MM.1S (cell line): ENCODE measurements around the gene CYP2S1.
"Not testable (repeated sequence)": the region's sequence is repeated elsewhere in the genome, so short reads cannot be mapped to it uniquely, and the experiment has no call there.

Experiments used
- CTCF ChIP-seq: fragments of 300-600 bp; sonication (generic); IDR thresholded peaks from 2 replicates; pipeline ENCODE4 v1.5.1; 2016; ENCODE audit warnings: antibody characterized with exemption, low read length, mixed read lengths
- EZH2 ChIP-seq: fragments of 300-600 bp; sonication (generic); optimal IDR thresholded peaks from 2 replicates; pipeline ENCODE3; 2017; ENCODE audit warnings: low read depth, mild to moderate bottlenecking, antibody characterized with exemption, low read length, mixed read lengths

DNA sequence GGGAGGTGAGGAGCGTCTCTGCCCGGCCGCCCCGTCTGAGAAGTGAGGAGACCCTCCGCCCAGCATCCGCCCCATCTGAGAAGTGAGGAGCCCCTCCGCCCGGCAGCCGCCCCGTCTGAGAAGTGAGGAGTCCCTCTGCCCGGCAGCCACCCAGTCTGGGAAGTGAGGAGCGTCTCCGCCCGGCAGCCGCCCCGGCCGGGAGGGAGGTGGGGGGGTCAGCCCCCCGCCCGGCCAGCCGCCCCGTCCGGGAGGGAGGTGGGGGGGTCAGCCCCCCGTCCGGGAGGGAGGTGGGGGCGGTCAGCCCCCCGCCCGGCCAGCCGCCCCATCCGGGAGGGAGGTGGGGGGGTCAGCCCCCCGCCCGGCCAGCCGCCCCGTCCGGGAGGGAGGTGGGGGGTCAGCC, 12.8 kb upstream of the CYP2S1 start:
- not testable (repeated sequence) for TF ChIP-seq CTCF, EZH2
